ENCODE measurements around the gene AJM1.

Gene AJM1

DNA sequence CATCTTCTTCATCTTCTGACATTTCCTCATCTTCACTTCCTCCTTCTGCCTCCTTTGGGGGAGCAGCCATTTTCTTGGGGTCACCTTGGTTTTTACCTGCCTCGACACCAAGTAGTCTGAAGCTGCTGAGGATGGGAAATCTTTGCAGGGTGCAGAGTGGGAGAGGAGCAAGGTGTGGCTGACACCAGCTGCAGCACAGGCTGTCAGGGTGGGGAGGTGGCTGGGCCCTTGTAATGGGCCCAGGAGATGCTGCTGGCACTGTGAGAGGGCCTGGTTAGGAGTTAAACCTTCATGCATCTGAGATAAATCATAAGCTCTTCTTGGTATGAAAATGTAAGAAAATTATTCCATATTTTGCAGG is 26.9 kb upstream of the AJM1 start:
- no peaks in the 10 kb centered on the region for H3K27me3 ChIP-seq (ENCODE audit: control insufficient read depth, insufficient read depth, low read length)
- H3K9ac ChIP-seq (ENCODE audit: low read length): no peak overlapping the region
- H3K36me3 ChIP-seq (ENCODE audit: control insufficient read depth, insufficient read depth, low read length): no peaks in the 10 kb centered on the region
- no peaks in the 10 kb centered on the region for H3K4me1 ChIP-seq (ENCODE audit: control insufficient read depth, insufficient read depth, low read length)
- H3K9me3 ChIP-seq (ENCODE audit: control insufficient read depth, low read length): no peaks in the 10 kb centered on the region
- no peak overlapping the region for H3K4me3 ChIP-seq (ENCODE audit: low read length)

DNA sequence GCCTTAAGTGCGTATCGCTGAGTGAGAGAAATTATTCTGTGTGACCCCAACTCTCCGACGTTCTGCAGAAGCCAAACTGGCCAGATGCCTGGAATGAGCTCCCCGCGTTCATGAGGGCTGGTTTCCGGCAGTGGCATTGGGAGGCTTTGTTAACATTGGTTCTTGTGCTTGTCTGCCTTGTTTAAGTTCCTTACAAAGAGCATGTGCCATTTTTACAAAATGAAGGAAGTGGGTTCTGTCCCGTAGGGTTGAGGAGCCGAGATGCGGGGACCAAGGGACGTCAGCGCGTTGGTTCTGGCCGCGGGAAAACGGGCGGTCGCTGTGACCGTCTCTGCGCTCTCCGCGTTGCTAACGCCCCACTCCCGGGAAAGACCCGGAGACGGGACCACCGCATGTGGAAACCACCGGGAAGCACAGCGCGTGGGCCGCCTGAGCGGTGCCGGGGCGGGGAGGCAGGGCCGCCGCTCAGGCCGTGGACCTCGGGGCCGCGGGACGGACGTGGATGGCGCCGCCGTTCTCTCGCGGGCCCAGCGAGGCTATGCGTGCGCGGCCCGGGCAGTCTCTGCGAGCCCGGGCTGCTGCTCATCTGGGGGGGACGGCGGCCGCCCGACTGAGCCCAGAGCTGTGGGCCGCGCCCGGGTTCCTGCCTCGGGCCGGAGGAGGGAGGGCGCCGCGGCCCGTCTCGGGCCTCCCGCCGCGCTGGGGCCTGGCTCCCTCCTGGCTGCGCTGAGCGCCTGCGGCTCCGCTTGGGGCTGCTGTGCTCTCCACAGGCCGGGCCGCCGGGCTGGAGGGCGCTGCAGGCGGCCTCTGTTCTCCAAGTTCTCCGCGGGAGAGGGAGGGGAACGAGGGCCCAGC is 21.1 kb upstream of the AJM1 start:
- Histone ChIP-seq H3K36me3 (ENCODE audit: control insufficient read depth, insufficient read depth, low read length) (peaks cover 8% of the 10 kb centered on the region), H3K9me3 (ENCODE audit: control insufficient read depth, low read length) (no peaks in the 10 kb centered on the region), H3K4me1 (ENCODE audit: control insufficient read depth, insufficient read depth, low read length) (no peaks in the 10 kb centered on the region), H3K4me3 (ENCODE audit: low read length) (no peak overlapping the region), H3K9ac (ENCODE audit: low read length) (no peak overlapping the region), H3K27me3 (ENCODE audit: control insufficient read depth, insufficient read depth, low read length) (no peaks in the 10 kb centered on the region)

DNA sequence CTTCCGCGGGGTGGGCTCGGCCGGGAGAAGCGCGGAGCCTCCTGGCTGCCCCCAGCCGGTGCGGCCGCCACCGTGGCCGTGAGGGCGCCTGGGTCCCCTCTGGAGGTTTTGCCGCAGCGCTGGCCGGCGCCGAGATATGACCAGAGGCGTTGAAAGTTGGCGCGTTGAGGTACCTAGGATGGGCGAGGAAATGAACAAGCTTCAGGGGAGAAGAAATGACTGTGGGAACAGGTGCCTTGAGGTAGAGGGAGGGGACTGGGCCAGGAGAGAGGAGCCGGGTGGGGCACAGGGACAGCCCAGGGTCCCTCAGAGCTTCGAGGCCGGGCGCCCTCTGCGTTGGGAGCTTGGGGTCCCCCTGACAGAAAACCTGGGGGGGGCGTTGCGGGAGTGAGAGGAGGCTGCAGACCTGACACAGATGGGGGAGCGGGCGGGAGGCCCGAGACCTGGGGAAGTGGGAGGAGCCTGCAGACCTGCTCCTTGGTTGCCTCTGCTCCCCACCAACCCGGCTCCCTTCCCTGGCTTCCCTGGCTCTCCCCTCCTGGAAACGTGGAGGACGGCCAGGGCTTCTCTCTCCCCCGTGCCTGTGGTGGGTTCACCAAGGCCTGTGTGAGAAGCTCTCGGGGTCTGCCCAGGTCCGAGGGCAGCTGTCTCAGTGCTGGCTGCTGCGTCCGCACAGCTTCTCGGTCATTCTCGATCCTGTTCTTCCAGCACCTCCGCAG is 20.3 kb upstream of the AJM1 start:
- Histone ChIP-seq H3K9me3 (ENCODE audit: control insufficient read depth, low read length) (no peaks in the 10 kb centered on the region), H3K36me3 (ENCODE audit: control insufficient read depth, insufficient read depth, low read length) (peaks cover 8% of the 10 kb centered on the region), H3K4me1 (ENCODE audit: control insufficient read depth, insufficient read depth, low read length) (no peaks in the 10 kb centered on the region), H3K9ac (ENCODE audit: low read length) (no peak overlapping the region), H3K27me3 (ENCODE audit: control insufficient read depth, insufficient read depth, low read length) (no peaks in the 10 kb centered on the region), H3K4me3 (ENCODE audit: low read length) (no peak overlapping the region)

DNA sequence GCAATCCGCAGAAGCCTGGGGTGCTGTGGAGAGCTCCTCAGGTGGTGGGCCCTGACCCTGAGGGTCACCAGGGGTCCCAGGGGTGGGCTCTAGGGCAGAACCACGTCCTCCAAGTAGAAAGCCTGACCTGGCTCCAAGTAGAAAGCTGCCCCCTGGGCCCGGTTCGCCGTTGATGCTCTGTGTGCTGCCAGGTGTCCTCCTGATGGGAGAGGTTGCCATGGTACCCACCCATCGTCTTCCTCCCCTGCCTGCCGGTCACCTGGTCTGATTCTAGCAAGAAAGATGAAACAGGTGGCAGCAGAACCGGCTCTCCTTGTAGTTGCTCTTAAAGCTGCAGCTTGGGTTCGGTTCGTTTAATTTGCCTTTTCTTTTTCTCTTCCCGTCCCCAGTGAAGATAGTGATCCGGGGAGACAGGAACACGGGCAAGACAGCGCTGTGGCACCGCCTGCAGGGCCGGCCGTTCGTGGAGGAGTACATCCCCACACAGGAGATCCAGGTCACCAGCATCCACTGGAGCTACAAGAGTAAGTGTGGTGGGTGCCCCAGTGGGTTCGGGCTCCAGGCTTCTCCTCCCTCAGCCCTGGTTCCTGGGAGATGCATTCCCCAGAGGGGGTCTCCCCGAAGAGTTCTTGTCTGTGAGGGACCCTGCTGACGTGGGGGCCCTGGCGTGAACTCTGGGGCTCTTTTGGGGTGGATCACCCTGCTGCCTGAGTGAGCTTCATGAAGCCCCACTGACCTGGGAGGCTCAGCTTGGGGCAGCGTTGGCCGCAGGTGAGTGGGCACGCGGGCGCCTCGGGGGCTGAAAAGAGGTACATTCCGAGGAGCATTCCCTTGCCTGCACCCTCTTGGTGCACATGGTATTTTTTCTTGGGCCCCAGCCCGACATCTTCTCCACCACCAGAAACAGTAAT is 18.9 kb upstream of the AJM1 start:
- no peak overlapping the region for H3K4me3 ChIP-seq (ENCODE audit: low read length)
- no peaks in the 10 kb centered on the region for H3K4me1 ChIP-seq (ENCODE audit: control insufficient read depth, insufficient read depth, low read length)
- no peaks in the 10 kb centered on the region for H3K9me3 ChIP-seq (ENCODE audit: control insufficient read depth, low read length)
- H3K36me3 ChIP-seq (ENCODE audit: control insufficient read depth, insufficient read depth, low read length): peaks cover 8% of the 10 kb centered on the region
- H3K27me3 ChIP-seq (ENCODE audit: control insufficient read depth, insufficient read depth, low read length): no peaks in the 10 kb centered on the region
- H3K9ac ChIP-seq (ENCODE audit: low read length): no peak overlapping the region

DNA sequence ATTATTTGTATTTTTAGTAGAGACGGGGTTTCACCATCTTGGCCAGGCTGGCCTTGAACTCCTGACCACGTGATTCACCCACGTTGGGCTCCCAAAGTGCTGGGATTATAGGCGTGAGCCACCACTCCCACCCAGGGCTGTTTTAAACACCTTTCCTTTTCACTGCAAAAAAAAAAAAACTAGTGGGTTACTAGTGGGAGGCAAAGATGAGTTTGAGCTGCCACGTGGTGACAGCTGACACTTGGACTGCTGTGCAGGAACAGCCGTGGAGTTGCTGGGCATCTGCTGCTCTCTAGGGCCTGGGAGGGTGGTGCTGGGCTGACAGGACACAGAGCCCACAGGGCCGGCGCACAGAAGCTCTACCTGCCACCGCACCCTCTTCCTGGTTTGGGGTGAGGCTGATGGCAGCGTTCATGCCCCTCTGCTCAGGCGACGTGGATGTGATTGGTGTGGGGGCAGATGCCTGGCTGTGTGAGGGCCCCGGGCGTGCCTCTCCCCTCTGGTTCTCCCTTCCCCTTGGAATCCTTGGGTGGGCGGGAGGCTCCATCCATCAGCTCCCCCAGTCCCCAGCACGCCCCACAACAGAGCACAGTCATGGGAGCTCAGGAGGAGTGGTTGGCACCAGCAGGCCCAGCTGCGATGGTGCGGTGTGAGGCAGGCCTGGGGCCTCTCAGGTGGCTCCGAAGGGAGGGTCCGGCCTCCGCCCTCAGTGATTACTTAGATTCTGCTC is 17.6 kb upstream of the AJM1 start:
- no peak overlapping the region for H3K9ac ChIP-seq (ENCODE audit: low read length)
- H3K4me1 ChIP-seq (ENCODE audit: control insufficient read depth, insufficient read depth, low read length): no peaks in the 10 kb centered on the region
- no peaks in the 10 kb centered on the region for H3K27me3 ChIP-seq (ENCODE audit: control insufficient read depth, insufficient read depth, low read length)
- peaks cover 11% of the 10 kb centered on the region for H3K36me3 ChIP-seq (ENCODE audit: control insufficient read depth, insufficient read depth, low read length)
- H3K9me3 ChIP-seq (ENCODE audit: control insufficient read depth, low read length): no peaks in the 10 kb centered on the region
- no peak overlapping the region for H3K4me3 ChIP-seq (ENCODE audit: low read length)

DNA sequence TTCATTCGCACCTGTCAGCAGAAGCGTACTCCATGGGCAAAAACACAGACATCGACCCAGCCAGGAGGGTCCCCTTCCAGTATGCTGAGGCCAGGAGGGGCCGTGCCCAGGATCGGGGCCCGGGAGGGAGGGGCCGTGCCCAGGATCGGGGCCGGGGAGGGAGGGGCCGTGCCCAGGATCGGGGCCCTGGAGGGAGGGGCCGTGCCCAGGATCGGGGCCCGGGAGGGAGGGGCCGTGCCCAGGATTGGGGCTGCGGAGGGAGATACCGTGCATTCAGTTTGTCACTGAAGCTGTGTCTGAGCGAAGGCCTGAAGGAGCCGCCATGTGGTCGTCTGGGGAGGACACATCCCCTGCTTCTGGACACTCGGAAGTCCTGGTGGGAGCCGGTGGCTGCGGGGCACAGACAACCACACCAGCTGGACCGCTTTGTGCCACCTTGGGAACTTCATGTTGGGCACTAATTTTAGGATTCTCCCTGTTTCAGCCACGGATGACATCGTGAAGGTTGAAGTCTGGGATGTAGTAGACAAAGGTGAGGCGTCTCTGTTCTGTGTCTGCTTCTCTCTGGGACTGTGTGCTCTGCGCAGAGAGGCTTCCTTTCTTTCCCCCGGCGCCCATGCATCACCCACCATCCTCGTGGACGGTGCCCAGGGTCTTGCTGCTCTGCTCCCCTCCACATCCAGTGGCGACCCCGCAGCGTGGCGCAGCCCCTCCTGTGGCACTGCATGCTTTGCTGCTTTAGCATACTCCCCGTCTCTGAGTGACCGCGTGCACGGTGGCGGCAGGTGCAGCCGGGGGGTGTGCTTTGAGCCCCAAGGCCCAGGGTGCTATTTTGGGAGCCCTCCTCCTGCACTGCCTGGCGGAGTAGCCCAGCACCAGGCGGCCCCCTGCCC is 16.7 kb upstream of the AJM1 start:
- Histone ChIP-seq H3K36me3 (ENCODE audit: control insufficient read depth, insufficient read depth, low read length) (peaks cover 16% of the 10 kb centered on the region), H3K4me1 (ENCODE audit: control insufficient read depth, insufficient read depth, low read length) (no peaks in the 10 kb centered on the region), H3K27me3 (ENCODE audit: control insufficient read depth, insufficient read depth, low read length) (no peaks in the 10 kb centered on the region), H3K9me3 (ENCODE audit: control insufficient read depth, low read length) (no peaks in the 10 kb centered on the region), H3K9ac (ENCODE audit: low read length) (no peak overlapping the region), H3K4me3 (ENCODE audit: low read length) (no peak overlapping the region)

DNA sequence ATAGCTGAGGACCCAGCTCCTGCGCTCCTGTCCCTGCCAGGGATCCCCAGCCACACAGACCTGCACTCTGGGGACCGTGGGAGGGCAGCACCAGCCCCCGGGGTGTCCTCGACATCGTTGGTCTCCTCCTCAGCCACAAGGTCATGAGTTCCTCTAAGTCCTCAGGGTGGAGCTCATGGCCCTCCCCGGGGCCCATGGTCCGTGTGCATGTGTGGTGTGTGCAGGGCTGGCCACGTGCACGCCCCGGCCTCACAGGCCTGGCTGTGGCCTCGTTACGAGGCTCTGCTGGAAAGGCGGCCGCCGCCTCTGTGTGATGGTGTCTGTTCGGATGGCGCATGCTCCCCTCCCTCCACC is 16.1 kb upstream of the AJM1 start:
- no peaks in the 10 kb centered on the region for H3K4me1 ChIP-seq (ENCODE audit: control insufficient read depth, insufficient read depth, low read length)
- no peak overlapping the region for H3K4me3 ChIP-seq (ENCODE audit: low read length)
- no peaks in the 10 kb centered on the region for H3K9me3 ChIP-seq (ENCODE audit: control insufficient read depth, low read length)
- H3K36me3 ChIP-seq (ENCODE audit: control insufficient read depth, insufficient read depth, low read length): peaks cover 16% of the 10 kb centered on the region
- H3K27me3 ChIP-seq (ENCODE audit: control insufficient read depth, insufficient read depth, low read length): no peaks in the 10 kb centered on the region
- H3K9ac ChIP-seq (ENCODE audit: low read length): no peak overlapping the region

DNA sequence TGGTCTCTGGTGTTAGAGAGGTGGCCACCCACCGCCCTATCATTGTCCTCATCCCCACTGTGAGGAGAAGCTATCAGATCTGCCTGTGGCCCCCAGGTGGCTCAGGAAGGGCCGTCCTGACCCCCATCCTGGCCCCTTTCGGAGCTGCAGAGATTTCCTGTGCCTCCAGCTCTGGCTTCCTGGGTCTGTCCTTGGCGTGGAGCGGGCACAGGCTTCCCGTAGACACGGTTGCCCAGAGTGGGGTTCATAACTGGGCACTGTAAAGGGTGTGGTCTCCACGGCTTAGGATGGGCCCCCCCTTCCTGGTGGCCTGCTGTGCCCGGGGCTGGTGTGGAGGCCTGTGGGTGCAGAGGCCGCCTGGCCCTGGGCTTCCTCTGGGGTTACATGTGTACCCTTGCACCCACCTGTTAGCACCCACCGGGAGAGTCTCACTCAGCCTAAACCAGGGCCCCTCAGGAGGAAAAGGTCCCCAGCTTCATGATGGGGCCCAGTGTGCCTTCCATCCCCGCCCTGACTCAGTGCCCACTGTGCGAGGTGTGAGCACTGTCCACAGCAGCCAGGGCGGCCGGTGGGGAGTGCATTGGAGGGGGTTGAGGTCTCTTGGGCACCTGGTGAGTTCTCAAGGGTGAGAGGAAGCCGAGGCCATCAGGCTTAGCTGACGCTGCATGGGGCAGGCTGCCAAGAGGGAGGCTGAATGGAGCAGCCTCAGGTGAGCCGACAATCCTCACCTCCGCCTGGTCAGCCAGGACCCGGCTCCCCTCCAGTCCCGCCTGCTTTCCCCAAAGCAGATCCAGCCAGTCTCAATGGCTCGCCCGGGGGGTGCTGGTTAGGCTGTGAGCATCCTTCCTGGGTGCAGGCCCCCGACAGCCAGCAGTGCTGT is 15.3 kb upstream of the AJM1 start:
- Histone ChIP-seq H3K36me3 (ENCODE audit: control insufficient read depth, insufficient read depth, low read length) (peaks cover 16% of the 10 kb centered on the region), H3K9me3 (ENCODE audit: control insufficient read depth, low read length) (no peaks in the 10 kb centered on the region), H3K4me1 (ENCODE audit: control insufficient read depth, insufficient read depth, low read length) (no peaks in the 10 kb centered on the region), H3K9ac (ENCODE audit: low read length) (no peak overlapping the region), H3K4me3 (ENCODE audit: low read length) (no peak overlapping the region), H3K27me3 (ENCODE audit: control insufficient read depth, insufficient read depth, low read length) (no peaks in the 10 kb centered on the region)

DNA sequence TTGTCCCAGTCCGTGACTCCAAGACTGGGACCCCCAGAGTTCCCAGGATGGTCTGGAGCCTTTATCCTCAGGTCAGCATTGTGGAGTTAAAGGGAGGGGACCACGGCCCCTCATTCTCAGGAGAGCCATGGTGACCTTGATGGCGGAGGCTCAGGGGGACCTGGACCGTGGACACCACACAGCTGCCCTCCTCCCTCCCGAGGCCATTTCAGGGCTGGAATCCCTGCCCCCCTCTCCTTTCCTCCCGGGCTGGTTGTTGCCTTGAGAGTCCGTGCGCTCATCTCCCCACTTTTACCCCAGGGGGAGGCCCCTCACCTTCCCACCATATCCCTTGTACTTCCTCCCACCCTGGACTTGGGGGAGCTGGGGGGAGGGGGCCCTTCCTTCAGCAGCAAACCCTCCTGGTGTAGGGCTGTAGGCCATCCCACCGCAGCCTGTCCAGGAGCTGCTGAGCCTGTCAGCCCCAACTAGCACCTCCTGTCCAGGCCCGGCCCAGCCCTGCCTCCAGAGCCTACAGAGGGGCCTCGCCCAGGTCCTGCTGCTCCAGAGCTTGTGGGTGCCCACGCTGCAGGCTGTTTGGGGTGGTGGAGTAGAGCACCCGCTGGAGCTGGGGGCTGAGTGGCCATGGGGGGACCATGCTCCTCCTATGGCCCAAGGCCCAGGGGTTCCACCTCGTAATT is 14.3 kb upstream of the AJM1 start:
- Histone ChIP-seq H3K4me3 (ENCODE audit: low read length) (no peak overlapping the region), H3K9ac (ENCODE audit: low read length) (no peak overlapping the region), H3K36me3 (ENCODE audit: control insufficient read depth, insufficient read depth, low read length) (peaks cover 16% of the 10 kb centered on the region)

More for the DNA sequence above, 14.3 kb upstream of the AJM1 start:
- H3K4me1 ChIP-seq (ENCODE audit: control insufficient read depth, insufficient read depth, low read length): no peaks in the 10 kb centered on the region
- H3K27me3 ChIP-seq (ENCODE audit: control insufficient read depth, insufficient read depth, low read length): no peaks in the 10 kb centered on the region
- H3K9me3 ChIP-seq (ENCODE audit: control insufficient read depth, low read length): no peaks in the 10 kb centered on the region
